GM10847 (cell line): ENCODE results near the gene RREB1.

Source experiments
- POLR2A ChIP-seq: IDR thresholded peaks from 2 replicates; pipeline ENCODE4 v1.6.1; 2011; ENCODE audit not compliant: insufficient read length; ENCODE audit errors: extremely low read depth

The RREB1 gene

DNA sequence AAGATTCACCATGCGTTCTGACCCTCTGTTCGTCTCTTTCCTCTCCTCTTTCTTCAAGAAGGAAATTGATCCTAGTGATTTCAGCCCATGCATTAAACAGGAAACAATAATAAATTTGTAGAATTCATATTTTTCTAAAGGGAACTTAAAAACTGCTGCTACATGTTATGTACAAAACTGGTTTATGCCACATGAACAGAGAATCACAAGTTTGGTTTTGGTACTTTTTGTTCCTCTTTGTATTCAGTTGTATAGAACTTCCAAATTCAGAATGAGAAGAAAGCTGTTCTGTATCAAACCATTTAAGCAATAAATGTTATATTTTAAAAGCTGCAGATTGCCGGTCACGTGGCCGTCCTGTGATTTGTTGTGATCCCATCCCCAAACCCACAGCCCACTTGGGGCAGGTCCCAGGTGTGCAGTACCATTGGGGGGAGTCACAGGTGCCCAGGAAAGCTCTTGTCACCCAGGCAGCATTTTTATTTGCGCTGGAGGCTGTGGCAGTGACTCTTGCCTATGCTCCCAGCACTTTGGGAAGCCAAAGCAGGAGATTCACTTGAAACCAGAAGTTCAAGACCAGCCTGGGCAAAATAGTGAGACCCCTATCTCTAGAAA lies 144.0 kb downstream of the RREB1 start:
- TF ChIP-seq POLR2A: no peak

DNA sequence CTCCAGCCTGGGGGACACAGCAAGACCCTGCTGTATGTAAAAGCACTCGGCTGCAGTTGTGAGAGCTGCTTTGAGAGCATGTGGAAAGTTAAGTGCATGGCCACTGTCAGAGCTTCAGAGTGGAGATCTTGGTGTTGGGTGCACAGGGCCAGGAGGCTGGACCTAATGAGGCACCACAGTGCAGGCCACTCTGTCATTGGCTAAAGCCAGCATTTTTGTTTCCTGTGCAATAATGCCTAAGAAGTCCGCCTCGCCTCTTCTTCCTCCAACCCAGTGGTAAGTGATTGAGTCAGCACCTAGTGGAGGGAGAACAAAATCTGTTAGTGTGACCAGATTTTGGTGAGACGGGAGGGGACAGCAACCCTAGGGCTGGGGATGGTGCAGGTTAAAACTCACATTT lies 144.6 kb downstream of the RREB1 start:
- TF ChIP-seq POLR2A: no peak

DNA sequence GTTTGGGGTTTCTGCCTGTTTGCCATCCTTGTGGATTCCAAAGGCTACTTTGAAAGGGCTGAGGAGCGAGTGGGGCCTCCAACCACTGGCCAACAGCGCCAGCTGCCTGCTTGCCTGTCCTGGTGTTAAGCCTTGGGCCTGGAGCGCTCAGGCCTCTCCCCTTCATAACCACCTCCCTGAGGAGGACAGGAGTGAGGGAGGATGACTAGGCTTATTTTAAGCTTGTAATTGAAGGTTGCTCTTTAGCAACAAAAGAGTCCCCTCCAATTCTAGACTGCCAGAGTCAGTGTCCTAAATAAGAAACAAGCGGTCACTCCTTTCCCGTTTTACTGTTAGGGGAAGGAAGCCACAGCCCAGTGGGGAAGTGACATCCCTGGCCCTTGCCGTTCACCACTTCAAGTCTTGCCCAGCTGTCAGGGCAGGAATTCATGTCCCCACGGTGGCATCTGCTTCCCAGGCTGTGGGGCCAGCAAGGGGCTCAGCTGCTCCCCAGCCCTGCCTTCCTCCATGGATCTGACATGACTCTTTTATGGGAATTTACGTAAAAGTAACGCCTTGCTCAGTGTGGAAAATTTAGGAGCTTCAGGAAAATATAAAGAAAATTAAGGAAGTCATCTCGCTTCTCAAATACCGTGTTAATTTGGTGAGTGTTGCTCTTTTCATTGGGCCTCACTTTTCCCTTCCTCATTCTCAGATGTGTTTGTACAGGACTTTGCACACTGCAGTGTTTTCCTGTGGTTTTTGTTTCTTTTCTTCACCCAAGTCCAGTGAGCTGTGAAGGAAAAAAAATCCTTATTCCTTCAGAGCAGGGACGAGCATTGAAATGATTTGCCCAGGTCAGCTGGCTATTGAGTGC lies 147.4 kb downstream of the RREB1 start:
- no peak for TF ChIP-seq POLR2A

DNA sequence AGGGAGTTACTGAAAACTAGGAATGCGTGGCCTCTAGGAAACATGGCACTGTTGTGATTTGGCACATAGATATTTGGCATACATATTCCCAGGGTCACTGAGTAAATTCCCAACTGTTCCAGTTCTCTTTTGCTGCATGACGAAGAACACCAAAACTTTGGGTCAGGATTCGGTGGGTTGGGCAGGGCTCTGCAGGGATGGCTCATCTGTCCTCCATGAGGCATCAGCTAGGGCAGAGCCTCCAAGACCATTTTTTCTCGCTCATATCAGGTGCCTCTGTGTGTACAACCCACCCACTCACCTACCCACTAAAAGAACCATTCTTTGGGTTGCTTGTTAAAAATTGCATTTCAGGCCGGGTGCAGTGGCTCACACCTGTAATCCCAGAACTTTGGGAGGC lies 148.2 kb downstream of the RREB1 start:
- no peak for TF ChIP-seq POLR2A

DNA sequence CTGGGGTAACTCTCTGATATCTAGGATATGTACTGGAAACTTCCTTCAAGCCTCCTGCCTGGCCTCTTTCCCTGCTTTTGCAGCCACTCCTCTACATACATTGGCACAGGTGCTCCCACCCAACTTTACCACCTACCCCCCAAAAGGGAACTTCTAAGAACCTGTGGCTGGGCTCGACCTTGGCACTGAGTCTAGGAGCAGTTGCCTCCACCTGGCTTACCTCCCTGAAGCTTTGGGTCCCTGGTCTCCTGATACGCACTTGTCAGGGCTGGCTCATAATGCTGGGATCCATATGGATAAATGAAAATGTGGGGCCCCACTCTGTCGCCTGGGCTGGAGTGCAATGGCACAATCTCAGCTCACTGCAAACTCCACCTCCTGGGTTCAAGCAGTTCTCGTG lies 149.0 kb downstream of the RREB1 start:
- TF ChIP-seq POLR2A: no peak

DNA sequence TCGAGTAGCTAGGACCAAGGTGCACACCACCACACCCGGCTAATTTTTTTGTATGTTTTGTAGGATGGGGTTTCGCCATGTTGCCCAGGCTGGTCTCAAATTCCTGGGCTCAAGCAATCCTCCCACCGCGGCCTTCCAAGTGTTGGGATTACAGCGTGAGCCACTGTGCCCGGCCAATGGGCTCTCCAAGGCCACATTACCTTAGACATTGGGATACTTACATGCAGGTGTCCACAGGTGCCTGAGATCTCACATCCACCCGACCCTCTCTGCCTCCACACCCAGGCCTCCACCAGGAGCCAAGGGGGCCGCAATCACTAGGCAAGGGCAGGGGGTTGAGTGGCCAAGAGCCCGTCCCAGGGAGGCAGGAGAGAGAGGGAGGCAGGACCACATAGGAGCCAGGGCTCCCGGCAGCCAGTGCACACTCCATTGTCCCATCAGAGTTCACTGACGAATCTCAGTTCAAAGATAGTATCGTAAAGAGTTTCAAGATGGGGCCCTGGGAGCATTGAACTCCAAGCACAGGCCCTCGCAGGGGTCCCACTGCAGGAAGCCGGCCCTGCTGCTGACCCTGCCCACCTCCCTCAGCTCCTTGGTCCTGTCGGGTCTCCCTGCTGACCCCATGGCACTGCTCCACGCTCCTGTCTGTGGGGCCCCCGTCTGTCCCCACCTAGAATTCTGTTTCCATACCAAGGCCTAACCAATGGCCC lies 149.9 kb downstream of the RREB1 start:
- TF ChIP-seq POLR2A: no peak

DNA sequence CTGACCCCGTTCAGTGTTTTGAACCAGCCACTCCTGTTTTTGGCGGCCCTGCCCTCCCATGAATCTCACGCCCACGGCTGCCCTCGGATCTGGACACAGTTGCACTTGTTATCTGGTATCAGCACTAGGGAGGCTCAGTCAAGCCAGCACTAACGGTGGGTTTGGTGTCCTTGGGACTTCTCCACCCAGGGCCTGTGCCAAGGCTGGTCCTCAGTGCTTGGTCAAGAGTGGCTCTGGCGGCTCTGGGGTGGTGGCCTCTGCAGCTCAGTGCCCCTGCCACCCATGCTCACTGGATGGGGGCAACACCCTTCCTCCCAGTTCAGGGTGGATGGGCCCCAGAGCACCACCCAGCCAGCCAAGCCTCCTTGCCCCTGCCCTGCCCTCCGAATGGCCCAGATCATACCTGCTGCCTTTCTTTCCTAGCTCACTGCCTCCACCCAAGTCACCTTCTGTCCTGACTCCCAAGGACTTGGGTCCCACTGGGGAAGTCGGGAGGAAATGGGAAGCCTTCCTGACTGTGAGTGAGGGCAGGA lies 150.5 kb downstream of the RREB1 start:
- no peak for TF ChIP-seq POLR2A

DNA sequence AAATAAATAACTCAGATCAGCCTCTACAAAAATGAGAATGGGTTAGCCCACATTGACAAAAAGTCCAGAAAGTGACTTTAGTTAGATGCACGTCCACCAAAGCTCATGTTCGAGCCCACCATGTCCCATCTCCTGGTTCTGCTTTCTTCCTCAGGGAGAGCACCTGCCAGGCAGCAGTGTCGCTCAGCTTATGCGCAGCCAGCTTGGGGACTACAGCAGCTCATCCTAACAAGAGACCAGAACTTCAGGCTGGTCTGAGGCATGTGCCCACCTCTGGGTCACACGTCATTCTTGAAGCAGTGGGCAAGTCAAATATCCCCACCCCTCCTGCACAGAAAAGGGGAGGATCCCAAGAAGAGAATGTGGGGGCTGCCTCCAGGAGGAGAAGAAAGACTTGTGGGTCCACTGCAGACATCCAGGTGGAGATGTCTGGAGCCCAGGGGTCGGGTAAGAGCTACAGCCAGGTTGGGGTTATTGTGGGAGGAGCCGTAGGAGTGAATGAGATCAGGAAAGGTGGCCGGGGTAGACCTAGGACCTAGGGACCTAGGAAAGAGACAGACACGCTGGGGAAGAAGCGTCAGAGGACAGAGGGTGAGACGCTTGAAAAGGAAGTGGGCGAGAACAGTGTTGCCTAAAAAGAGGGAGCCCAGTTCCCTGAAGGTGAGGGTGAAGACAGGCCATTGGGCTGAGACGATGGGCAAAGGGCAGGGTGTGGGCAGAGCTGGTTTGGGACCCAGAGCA lies 152.7 kb downstream of the RREB1 start:
- no peak for TF ChIP-seq POLR2A

DNA sequence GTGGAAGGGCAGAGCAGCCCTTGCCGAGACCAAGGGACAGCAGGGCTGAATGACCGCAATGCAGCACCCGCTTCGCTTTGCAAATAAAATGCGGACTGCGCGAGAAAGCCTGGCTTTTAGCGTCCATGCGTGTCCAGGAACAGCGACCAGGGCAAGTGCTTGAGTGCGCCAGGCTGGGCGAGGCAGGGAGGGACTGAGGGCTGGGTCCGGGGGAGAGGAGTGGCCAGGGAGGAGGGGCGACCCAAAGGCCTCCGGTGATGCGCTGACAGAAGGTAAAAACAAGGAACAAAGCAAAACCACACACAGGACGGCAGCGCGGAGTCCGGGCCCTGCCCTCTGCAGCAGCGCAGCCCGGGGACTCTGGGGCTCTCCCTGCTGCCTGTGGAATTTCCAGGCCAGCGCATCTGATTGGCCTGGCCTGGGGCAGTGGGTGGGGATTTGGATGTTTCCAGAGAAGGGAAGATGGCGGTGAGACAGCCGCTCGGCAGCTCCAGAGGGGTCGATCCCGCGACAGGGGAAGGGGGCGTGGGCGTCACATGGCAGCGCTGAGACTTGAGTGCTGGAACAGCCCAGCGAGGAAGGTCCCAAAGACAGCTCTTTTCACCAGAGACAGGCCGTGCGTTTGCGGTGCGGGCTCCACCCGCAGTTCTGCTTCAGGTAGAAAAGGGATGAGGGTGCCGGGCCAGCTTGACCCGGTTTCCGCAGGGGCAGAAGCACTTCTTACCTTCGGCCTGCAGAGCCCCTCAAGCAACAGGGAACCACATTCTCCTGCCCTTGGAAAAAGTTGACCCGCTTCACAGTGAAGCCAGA lies 153.5 kb downstream of the RREB1 start:
- no peak for TF ChIP-seq POLR2A

DNA sequence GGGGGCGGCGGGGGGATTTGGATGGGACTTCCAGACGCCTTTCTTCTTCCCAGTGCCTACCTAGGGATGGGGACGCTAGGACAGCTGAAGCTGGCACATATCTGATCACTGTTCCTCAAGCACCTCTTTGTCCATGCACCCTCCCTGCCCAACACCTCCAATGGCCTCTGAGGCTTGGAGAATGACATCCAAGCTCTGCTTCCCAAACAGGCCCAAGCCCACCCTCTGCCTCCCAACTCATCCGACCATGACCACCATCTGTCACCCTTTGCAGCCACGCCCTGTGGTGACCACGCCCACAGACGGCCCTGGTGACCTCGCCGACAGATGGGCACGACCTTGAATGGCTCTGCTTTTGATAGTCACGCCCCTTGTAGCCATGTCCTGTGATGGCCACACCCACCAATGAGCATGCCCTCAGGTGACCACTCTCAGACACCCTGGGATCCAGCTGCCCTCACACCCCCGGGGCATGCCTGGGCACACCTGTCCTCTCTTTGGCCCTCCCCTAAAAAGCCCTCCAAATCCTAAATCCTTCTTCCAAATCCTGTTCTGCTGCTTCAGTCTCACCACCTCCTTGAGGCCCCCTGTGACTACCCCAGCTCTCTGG lies 154.2 kb downstream of the RREB1 start:
- no peak for TF ChIP-seq POLR2A

DNA sequence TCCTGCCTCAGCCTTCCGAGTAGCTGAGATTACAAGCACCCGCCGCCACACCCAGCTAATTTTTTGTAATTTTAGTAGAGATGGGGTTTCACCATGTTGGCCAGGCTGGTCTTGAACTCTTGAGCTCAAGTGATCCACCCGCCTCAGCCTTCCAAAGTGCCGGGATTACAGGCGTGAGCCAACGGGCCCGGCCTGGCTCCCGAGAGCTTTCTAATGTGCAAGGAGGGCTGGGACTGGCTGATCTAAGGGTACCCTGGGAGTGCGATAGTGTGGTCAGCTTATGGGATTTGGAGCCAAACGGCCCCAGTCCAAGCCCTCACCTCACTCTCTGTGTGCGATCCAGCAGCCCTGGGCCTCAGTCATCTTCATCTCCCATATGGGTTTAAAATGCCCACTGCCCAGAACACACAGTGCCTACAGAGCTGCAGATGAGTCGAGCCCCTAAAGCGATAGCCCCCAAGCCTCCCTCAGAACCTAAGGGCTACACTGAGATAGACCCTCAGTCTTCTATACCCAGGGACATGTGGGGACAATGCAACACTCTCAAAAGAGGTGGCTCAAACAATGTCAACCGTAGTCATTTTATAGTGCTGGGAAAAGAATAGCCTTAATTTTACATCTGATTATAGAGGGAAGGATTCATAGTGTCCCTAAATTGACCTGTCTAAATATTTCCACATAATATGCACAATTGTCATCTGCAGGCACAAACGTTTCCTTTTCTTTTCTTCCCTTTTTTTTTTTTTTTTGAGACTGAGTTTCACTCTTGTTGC lies 155.2 kb downstream of the RREB1 start:
- no peak for TF ChIP-seq POLR2A

DNA sequence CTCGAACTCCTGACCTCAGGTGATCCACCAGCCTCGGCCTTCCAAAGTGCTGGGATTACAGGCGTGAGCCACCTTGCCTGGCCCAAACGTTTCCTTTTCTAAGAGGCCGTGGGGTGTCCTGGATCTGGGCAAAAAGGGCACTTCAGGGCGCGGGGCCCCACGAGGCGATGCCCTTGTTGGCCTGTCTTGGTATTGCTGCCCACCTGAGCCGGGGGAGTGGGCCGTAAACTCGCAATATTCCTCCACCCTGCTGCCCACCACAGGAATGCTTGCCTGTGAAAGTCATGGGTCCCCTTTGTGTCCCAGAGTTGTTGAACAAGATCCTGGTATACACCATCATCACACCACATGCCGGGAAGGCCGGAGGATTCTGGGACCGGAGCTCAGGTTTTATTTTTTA lies 156.3 kb downstream of the RREB1 start:
- no peak for TF ChIP-seq POLR2A

DNA sequence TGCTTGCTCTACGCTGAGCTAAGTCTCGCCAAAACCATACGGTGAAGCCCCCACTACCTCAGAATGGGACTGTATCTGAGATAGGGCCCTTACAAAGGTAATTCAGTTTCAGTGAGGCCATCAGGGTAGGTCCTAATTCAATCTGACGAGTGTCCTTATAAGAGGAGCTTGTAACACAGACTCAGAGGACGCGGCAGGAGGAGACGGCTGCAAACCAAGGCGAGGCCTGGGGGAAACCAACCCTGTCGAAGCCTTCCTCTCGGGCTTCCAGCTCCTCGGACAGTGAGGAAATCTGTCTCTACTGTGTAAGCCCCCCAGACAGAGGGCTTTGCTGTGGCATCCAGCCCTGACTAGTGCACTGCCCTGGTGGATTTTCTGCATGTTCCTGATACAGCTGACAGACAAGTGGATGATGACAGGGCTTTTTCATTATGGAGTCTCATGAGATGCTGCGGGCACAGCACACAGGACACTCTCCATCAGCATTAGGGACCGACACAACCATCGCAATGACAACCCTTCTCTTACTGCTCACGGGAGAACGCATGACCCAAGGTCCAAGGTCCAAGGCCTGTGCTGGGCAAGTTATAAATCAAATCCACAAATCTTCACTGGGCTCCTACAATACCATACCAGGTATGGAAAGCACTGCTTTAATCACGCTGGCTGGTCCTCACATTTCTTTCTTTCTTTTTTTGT lies 157.1 kb downstream of the RREB1 start:
- no peak for TF ChIP-seq POLR2A
